ENCODE data around the gene FIGN. TPM values are rescaled to one million over a fixed set of nuclear protein-coding genes. Genes with fewer than 3 reads are reported as not detected.
A peak's percentile ranks its signal among the peaks of the same experiment; 100 is the strongest.

FIGN gene
- total and polyA plus RNA-seq, 2 of the 13 experiments (the other 11 are each of a cell fraction or from before 2014, with no cell fraction given), result 6.6 to 6.7 TPM

GRCh38 chr2:163667064-163667887, 68.5 kb downstream of the FIGN start (continued):
- peak; percentile 29; the same call in 1 of the 2 replicates for TF ChIP-seq IKZF5 (CRISPR knock-in tag; IDR thresholded peaks at IDR 0.05)
- TF ChIP-seq ZMYM4 (CRISPR knock-in tag; IDR thresholded peaks at IDR 0.05), result peak; percentile 48; the same call in 1 of the 2 replicates
- no peak for TF ChIP-seq HNRNPUL1 (IDR thresholded peaks at IDR 0.05; ENCODE audit: low read depth, low read length)
- TF ChIP-seq RCOR2 (CRISPR knock-in tag; IDR thresholded peaks at IDR 0.05), result peak; percentile 50; the same call in 1 of the 2 replicates
- peak; percentile 69; the same call in 1 of the 2 replicates for TF ChIP-seq FOSL1 (CRISPR knock-in tag; IDR thresholded peaks at IDR 0.05; ENCODE audit: borderline replicate concordance)
- TF ChIP-seq HNF4G (IDR thresholded peaks at IDR 0.05; ENCODE audit: borderline replicate concordance, low read depth, low read length), result no peak
- peak; percentile 62; the same call in 1 of the 2 replicates for TF ChIP-seq HNF4G (CRISPR knock-in tag; IDR thresholded peaks at IDR 0.05; ENCODE audit: borderline replicate concordance, low read depth)
- TF ChIP-seq ZNF878 (CRISPR knock-in tag; IDR thresholded peaks at IDR 0.05), result peak; percentile 44; the same call in 1 of the 2 replicates
- TF ChIP-seq ZSCAN12 (CRISPR knock-in tag; IDR thresholded peaks at IDR 0.05), result no peak
- no peak for TF ChIP-seq ZNF431 (CRISPR knock-in tag; IDR thresholded peaks at IDR 0.05; ENCODE audit: borderline replicate concordance, low read depth)
- TF ChIP-seq ASH2L (IDR thresholded peaks at IDR 0.05; ENCODE audit: insufficient read length, low read depth, low read length), result peak; percentile 97
- TF ChIP-seq CEBPG (CRISPR knock-in tag; IDR thresholded peaks at IDR 0.05), result peak; percentile 84
- no peak for TF ChIP-seq MED13 (CRISPR knock-in tag; IDR thresholded peaks at IDR 0.05)
- peak; percentile 74; the same call in 1 of the 2 replicates for TF ChIP-seq ZNF280D (CRISPR knock-in tag; IDR thresholded peaks at IDR 0.05)
- peak; percentile 75 for TF ChIP-seq ZNF317 (CRISPR knock-in tag; IDR thresholded peaks at IDR 0.05)
- TF ChIP-seq HNF1B (CRISPR knock-in tag; IDR thresholded peaks at IDR 0.05), result no peak
- TF ChIP-seq ZNF644 (CRISPR knock-in tag; IDR thresholded peaks at IDR 0.05; ENCODE audit: low read depth), result peak; percentile 72
- 0 out of 2 replicates have a peak, but pooled peaks have one; percentile 40 for TF ChIP-seq SSRP1 (CRISPR knock-in tag; IDR thresholded peaks at IDR 0.05)
- no peak for TF ChIP-seq ZNF143 (CRISPR knock-in tag; IDR thresholded peaks at IDR 0.05)
- peak; percentile 44; the same call in 1 of the 2 replicates for TF ChIP-seq PHF21A (CRISPR knock-in tag; IDR thresholded peaks at IDR 0.05)

Measured in HepG2 (cell line).